Liver (tissue), 9 donors: Measurements from ENCODE around the gene NLRP10. TPM values are rescaled to one million over a fixed set of nuclear protein-coding genes. Genes with fewer than 3 reads are reported as not detected.

Experiments
- DNase-seq: peaks from one replicate; pipeline ENCODE4 v3.0.0-alpha.2; 2017; ENCODE audit warnings: low spot score
- H3K27ac ChIP-seq, 2 donors: one replicate each; pipeline ENCODE4 v1.7.0; 2013; ENCODE audit warnings: inconsistent platforms in 2 of 2, low read length in 2 of 2, control low read depth in 1 of 2, low read depth in 1 of 2, mild to moderate bottlenecking in 1 of 2
- H3K27me3 ChIP-seq, 4 donors: one replicate each; pipeline versions ENCODE4 v1.6.1 to v1.7.0; 2013; ENCODE audit warnings: low read length in 3 of 4, inconsistent platforms in 1 of 4, mild to moderate bottlenecking in 1 of 4, moderate library complexity in 1 of 4; ENCODE audit not compliant: control insufficient read depth in 4 of 4, insufficient read depth in 4 of 4
- H3K36me3 ChIP-seq, 4 donors: one replicate each; pipeline versions ENCODE4 v1.6.1 to v1.7.0; 2013; ENCODE audit warnings: low read length in 3 of 4, mild to moderate bottlenecking in 3 of 4, low read depth in 1 of 4, moderate library complexity in 1 of 4; ENCODE audit not compliant: control insufficient read depth in 4 of 4, insufficient read depth in 3 of 4
- H3K4me1 ChIP-seq, 4 donors: one replicate each; pipeline versions ENCODE4 v1.6.1 to v1.7.0; 2013; ENCODE audit warnings: low read length in 3 of 4, mild to moderate bottlenecking in 3 of 4, moderate library complexity in 1 of 4; ENCODE audit not compliant: control insufficient read depth in 4 of 4, insufficient read depth in 4 of 4
- H3K4me3 ChIP-seq, 3 donors: one replicate each; pipeline versions ENCODE4 v1.6.1 to v1.7.0; 2013; ENCODE audit warnings: low read length in 3 of 3, control low read depth in 1 of 3, low read depth in 1 of 3, mild to moderate bottlenecking in 1 of 3
- H3K9ac ChIP-seq, 2 donors: one replicate each; pipeline ENCODE4 v1.7.0; 2013; ENCODE audit warnings: low read length in 2 of 2, mild to moderate bottlenecking in 2 of 2, moderate library complexity in 2 of 2, control low read depth in 1 of 2, low read depth in 1 of 2
- H3K9me3 ChIP-seq, 4 donors: one replicate each; pipeline versions ENCODE4 v1.6.1 to v1.7.0; 2013; ENCODE audit warnings: low read length in 3 of 4; ENCODE audit not compliant: control insufficient read depth in 4 of 4
- EGR1 ChIP-seq, 2 donors: IDR thresholded peaks; 2 replicates each; pipeline ENCODE4 v1.6.1; 2016 to 2018; ENCODE audit warnings: antibody characterized with exemption in 2 of 2, low read depth in 2 of 2
- FOXA1 ChIP-seq: IDR thresholded peaks from 2 replicates; pipeline ENCODE4 v1.6.1; 2016; ENCODE audit warnings: antibody characterized with exemption
- FOXA2 ChIP-seq: IDR thresholded peaks from 2 replicates; pipeline ENCODE4 v1.6.1; 2016; ENCODE audit warnings: antibody characterized with exemption
- GABPA ChIP-seq, 2 donors: IDR thresholded peaks in 1 of 2; conservative IDR thresholded peaks in 1 of 2; 2 replicates each; pipeline ENCODE4 v1.6.1; 2016; ENCODE audit warnings: antibody characterized with exemption in 2 of 2, mild to moderate bottlenecking in 1 of 2, moderate library complexity in 1 of 2
- HNF4A ChIP-seq, 2 donors: conservative IDR thresholded peaks; 2 replicates each; pipeline ENCODE4 v1.6.1; 2016; ENCODE audit warnings: antibody characterized with exemption in 2 of 2, mild to moderate bottlenecking in 2 of 2
- HNF4G ChIP-seq: IDR thresholded peaks from 2 replicates; pipeline ENCODE4 v1.6.1; 2016; ENCODE audit warnings: antibody characterized with exemption
- JUND ChIP-seq, 2 donors: IDR thresholded peaks; 2 replicates each; pipeline ENCODE4 v1.6.1; 2016; ENCODE audit warnings: antibody characterized with exemption in 2 of 2
- MAX ChIP-seq: IDR thresholded peaks from 2 replicates; pipeline ENCODE4 v1.6.1; 2016; ENCODE audit warnings: antibody characterized with exemption
- NR2F2 ChIP-seq: IDR thresholded peaks from 2 replicates; pipeline ENCODE4 v1.6.1; 2016; ENCODE audit warnings: antibody characterized with exemption
- RXRA ChIP-seq, 2 donors: IDR thresholded peaks; 2 replicates each; pipeline ENCODE4 v1.6.1; 2017 to 2018; ENCODE audit warnings: antibody characterized with exemption in 2 of 2, mild to moderate bottlenecking in 1 of 2
- SP1 ChIP-seq: IDR thresholded peaks from 2 replicates; pipeline ENCODE4 v1.6.1; 2018; ENCODE audit warnings: antibody characterized with exemption, mild to moderate bottlenecking
- YY1 ChIP-seq: IDR thresholded peaks from 2 replicates; pipeline ENCODE4 v1.6.1; 2016; ENCODE audit warnings: antibody characterized with exemption, mild to moderate bottlenecking
- ZBTB33 ChIP-seq: IDR thresholded peaks from 2 replicates; pipeline ENCODE4 v1.6.1; 2016; ENCODE audit warnings: antibody characterized with exemption
- WGBS: extraction: QIAGEN DNeasy Blood & Tissue Kit; methylation state at CpG from one replicate; pipeline ENCODE4 v1.1.7; 2013; 5-methylcytosine and 5-hydroxymethylcytosine counted together
- polyA plus RNA-seq, 2 donors: library from polyadenylated mRNA; stranded (reverse) in 1 of 2; unstranded in 1 of 2; fragments of 200-250 nt in 1 of 2; fragments of >200 nt in 1 of 2; fragmentation: Nextera tagmentation in 1 of 2; extraction: Ambion mirVana in 1 of 2; gene quantifications; one replicate each; pipeline versions ENCODE4 v1.2.1 to v1.2.3, GENCODE V29; 2013 to 2015
- total RNA-seq, 2 donors: library from RNA; depleted of rRNA; stranded (reverse); fragments of >200 nt; gene quantifications; one replicate each; pipeline ENCODE4 v1.2.3, GENCODE V29; 2014
- TF ChIP-seq, protein P1 (sequence below): IDR thresholded peaks from 2 replicates; pipeline ENCODE4 v1.6.1; 2016; ENCODE audit warnings: antibody characterized with exemption
- TF ChIP-seq, protein P2 (sequence below): IDR thresholded peaks from 2 replicates; pipeline ENCODE4 v1.6.1; 2016; ENCODE audit warnings: antibody characterized with exemption, mild to moderate bottlenecking
- TF ChIP-seq, protein P3 (sequence below): fragments of 150-350 bp; IDR thresholded peaks from 2 replicates; pipeline ENCODE4 v1.5.1; 2017; ENCODE audit warnings: improper control_type of control experiment, low read depth, low read length; ENCODE audit not compliant: missing input control
- donor health status: healthy.
- donor health status: healthy.
- donor health status: healthy.
- donor health status: healthy.
- donor health status: healthy.

Gene NLRP10
- total and polyA plus RNA-seq, 4 donors: not detected

GRCh38 chr11:8002676-8003075 lies 37.4 kb upstream of the NLRP10 start:
- Histone ChIP-seq H3K27ac (no peak overlapping the region), H3K27me3 (no peaks in the 10 kb centered on the region), H3K4me3 (no peak overlapping the region), H3K9ac (no peak overlapping the region), H3K36me3 (peaks cover 1 to 12% (median 9%) of the 10 kb centered on the region in 4 donors), H3K9me3 (no peaks in the 10 kb centered on the region), H3K4me1 (no peaks in the 10 kb centered on the region)
- TF ChIP-seq ZBTB33: no peak
- TF ChIP-seq, protein P1, sequence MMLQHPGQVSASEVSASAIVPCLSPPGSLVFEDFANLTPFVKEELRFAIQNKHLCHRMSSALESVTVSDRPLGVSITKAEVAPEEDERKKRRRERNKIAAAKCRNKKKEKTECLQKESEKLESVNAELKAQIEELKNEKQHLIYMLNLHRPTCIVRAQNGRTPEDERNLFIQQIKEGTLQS: no peak
- TF ChIP-seq RXRA (IDR thresholded peaks at IDR 0.05): no peak
- no peak for TF ChIP-seq SP1
- TF ChIP-seq, protein P2, sequence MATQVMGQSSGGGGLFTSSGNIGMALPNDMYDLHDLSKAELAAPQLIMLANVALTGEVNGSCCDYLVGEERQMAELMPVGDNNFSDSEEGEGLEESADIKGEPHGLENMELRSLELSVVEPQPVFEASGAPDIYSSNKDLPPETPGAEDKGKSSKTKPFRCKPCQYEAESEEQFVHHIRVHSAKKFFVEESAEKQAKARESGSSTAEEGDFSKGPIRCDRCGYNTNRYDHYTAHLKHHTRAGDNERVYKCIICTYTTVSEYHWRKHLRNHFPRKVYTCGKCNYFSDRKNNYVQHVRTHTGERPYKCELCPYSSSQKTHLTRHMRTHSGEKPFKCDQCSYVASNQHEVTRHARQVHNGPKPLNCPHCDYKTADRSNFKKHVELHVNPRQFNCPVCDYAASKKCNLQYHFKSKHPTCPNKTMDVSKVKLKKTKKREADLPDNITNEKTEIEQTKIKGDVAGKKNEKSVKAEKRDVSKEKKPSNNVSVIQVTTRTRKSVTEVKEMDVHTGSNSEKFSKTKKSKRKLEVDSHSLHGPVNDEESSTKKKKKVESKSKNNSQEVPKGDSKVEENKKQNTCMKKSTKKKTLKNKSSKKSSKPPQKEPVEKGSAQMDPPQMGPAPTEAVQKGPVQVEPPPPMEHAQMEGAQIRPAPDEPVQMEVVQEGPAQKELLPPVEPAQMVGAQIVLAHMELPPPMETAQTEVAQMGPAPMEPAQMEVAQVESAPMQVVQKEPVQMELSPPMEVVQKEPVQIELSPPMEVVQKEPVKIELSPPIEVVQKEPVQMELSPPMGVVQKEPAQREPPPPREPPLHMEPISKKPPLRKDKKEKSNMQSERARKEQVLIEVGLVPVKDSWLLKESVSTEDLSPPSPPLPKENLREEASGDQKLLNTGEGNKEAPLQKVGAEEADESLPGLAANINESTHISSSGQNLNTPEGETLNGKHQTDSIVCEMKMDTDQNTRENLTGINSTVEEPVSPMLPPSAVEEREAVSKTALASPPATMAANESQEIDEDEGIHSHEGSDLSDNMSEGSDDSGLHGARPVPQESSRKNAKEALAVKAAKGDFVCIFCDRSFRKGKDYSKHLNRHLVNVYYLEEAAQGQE: no peak
- no peak for TF ChIP-seq HNF4A (conservative IDR thresholded peaks at IDR 0.05)
- TF ChIP-seq, protein P3, sequence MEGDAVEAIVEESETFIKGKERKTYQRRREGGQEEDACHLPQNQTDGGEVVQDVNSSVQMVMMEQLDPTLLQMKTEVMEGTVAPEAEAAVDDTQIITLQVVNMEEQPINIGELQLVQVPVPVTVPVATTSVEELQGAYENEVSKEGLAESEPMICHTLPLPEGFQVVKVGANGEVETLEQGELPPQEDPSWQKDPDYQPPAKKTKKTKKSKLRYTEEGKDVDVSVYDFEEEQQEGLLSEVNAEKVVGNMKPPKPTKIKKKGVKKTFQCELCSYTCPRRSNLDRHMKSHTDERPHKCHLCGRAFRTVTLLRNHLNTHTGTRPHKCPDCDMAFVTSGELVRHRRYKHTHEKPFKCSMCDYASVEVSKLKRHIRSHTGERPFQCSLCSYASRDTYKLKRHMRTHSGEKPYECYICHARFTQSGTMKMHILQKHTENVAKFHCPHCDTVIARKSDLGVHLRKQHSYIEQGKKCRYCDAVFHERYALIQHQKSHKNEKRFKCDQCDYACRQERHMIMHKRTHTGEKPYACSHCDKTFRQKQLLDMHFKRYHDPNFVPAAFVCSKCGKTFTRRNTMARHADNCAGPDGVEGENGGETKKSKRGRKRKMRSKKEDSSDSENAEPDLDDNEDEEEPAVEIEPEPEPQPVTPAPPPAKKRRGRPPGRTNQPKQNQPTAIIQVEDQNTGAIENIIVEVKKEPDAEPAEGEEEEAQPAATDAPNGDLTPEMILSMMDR: no peak
- TF ChIP-seq HNF4G: no peak
- TF ChIP-seq FOXA1: no peak
- DNase-seq: no peak
- 63% methylated on average over 1 of the region's 1 CpG for WGBS

DNA sequence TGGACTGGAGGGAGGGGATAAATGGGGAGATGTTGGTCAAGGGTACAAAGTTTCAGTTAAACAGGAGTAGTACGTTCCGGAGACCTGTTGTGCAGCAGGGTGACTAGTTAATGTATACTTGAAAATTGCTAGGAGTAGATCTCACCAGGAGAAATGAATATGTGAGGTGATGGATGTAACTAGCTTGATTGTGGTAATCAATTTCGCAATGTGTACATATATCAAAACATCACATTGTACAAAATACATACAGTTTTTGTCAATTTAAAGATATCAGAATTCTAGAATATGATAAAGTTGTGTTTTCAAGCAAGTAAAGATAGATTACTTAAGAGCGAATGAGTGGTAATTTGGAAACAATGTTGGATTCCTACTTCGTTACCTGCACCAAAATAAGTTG lies 35.1 kb upstream of the NLRP10 start:
- H3K27ac ChIP-seq: no peak overlapping the region
- no peaks in the 10 kb centered on the region for H3K27me3 ChIP-seq
- H3K9me3 ChIP-seq: no peaks in the 10 kb centered on the region
- no peak overlapping the region for H3K9ac ChIP-seq
- 67% methylated on average over 5 of the region's 5 CpGs for WGBS
- H3K4me3 ChIP-seq: no peak overlapping the region
- no peak for DNase-seq
- no peaks in the 10 kb centered on the region for H3K4me1 ChIP-seq
- H3K36me3 ChIP-seq: peaks cover 8 to 33% (median 30%) of the 10 kb centered on the region in 4 donors
- TF ChIP-seq YY1: no peak
- TF ChIP-seq, protein P1: no peak
- TF ChIP-seq EGR1 (IDR thresholded peaks at IDR 0.05; ENCODE audit: low read depth in 2 of 2): no peak
- no peak for TF ChIP-seq JUND (IDR thresholded peaks at IDR 0.05)
- no peak for TF ChIP-seq GABPA (IDR thresholded peaks at IDR 0.05 in 1 of 2, conservative IDR thresholded peaks at IDR 0.05 in 1 of 2)
- TF ChIP-seq, protein P2: no peak
- TF ChIP-seq SP1: no peak
- TF ChIP-seq FOXA1: no peak
- TF ChIP-seq FOXA2: no peak
- TF ChIP-seq HNF4G: no peak
- TF ChIP-seq MAX: no peak
- no peak for TF ChIP-seq ZBTB33
- TF ChIP-seq RXRA (IDR thresholded peaks at IDR 0.05): no peak
- TF ChIP-seq HNF4A (conservative IDR thresholded peaks at IDR 0.05): no peak
- TF ChIP-seq NR2F2: no peak
